Fibroblast of villous mesenchyme (primary cell): Measurements from ENCODE around the gene ZNF77. TPM values are rescaled to one million over a fixed set of nuclear protein-coding genes. Genes with fewer than 3 reads are reported as not detected.

Experiments
- total RNA-seq: library from RNA; depleted of rRNA; stranded (reverse); fragments of >200 nt; gene quantifications from 2 replicates; pipeline ENCODE4 v1.2.3, GENCODE V29; 2012

The ZNF77 gene
- total RNA-seq, 1 donor: 3.0 TPM

Other genes with a start within 250 kb of the ZNF77 start
- under 0.01 TPM in 1 of 2 replicates, not detected in the other for gene GNG7, start 242.3 kb downstream of the ZNF77 start, total RNA-seq
- gene DIRAS1, start 223.6 kb downstream of the ZNF77 start, total RNA-seq: under 0.01 and 0.32 TPM in 2 replicates
- gene SLC39A3, start 205.0 kb downstream of the ZNF77 start, total RNA-seq: 25.9 and 37.0 TPM in 2 replicates
- gene SGTA, start 161.7 kb downstream of the ZNF77 start, total RNA-seq: 44.5 and 50.9 TPM in 2 replicates
- 65.7 and 72.5 TPM in 2 replicates for gene THOP1, start 159.5 kb downstream of the ZNF77 start, total RNA-seq
- 3.2 and 3.5 TPM in 2 replicates for gene ZNF554, start 125.1 kb downstream of the ZNF77 start, total RNA-seq
- 4.8 and 6.0 TPM in 2 replicates for gene ZNF555, start 103.5 kb downstream of the ZNF77 start, total RNA-seq
- gene ZNF556, start 77.6 kb downstream of the ZNF77 start, total RNA-seq: 0.32 and 0.86 TPM in 2 replicates
- gene ZNF57, start 44.0 kb downstream of the ZNF77 start, total RNA-seq: 3.9 and 6.0 TPM in 2 replicates
- gene TLE6, start 32.6 kb upstream of the ZNF77 start, total RNA-seq: 0.97 and 1.7 TPM in 2 replicates
- 0.32 and 1.7 TPM in 2 replicates for gene TLE2, start 84.3 kb upstream of the ZNF77 start, total RNA-seq
- 289 and 301 TPM in 2 replicates for gene TLE5, start 117.5 kb upstream of the ZNF77 start, total RNA-seq
- 80.7 and 87.3 TPM in 2 replicates for gene GNA11, start 149.4 kb upstream of the ZNF77 start, total RNA-seq
- under 0.01 and 0.32 TPM in 2 replicates for gene GNA15, start 191.1 kb upstream of the ZNF77 start, total RNA-seq
- not detected in 2 replicates for gene S1PR4, start 233.8 kb upstream of the ZNF77 start, total RNA-seq
- 52.7 and 55.1 TPM in 2 replicates for gene NCLN, start 241.0 kb upstream of the ZNF77 start, total RNA-seq